Endothelial cell (in vitro differentiated cells): ENCODE data around the gene GRIN2A. TPM values are rescaled to one million over a fixed set of nuclear protein-coding genes. Genes with fewer than 3 reads are reported as not detected.

Experiments used
- DNase-seq: peaks from one replicate; pipeline ENCODE4 v3.0.0; 2021; ENCODE audit warnings: low spot score
- H3K27ac Mint-ChIP-seq: one replicate; pipeline ENCODE4 v1.8.0; 2021; ENCODE audit warnings: mixed read lengths, inconsistent platforms; ENCODE audit not compliant: unreplicated experiment
- H3K27me3 Mint-ChIP-seq: one replicate; pipeline ENCODE4 v1.8.0; 2021; ENCODE audit warnings: mild to moderate bottlenecking, moderate library complexity, mixed read lengths, inconsistent platforms; ENCODE audit not compliant: unreplicated experiment
- H3K36me3 Mint-ChIP-seq: one replicate; pipeline ENCODE4 v1.8.0; 2021; ENCODE audit warnings: mild to moderate bottlenecking, low read depth, mixed read lengths, inconsistent platforms; ENCODE audit not compliant: unreplicated experiment
- H3K4me1 Mint-ChIP-seq: one replicate; pipeline ENCODE4 v1.8.0; 2021; ENCODE audit warnings: mild to moderate bottlenecking, mixed read lengths, inconsistent platforms; ENCODE audit not compliant: unreplicated experiment
- H3K4me3 Mint-ChIP-seq: one replicate; pipeline ENCODE4 v1.8.0; 2021; ENCODE audit warnings: mild to moderate bottlenecking, mixed read lengths, inconsistent platforms; ENCODE audit not compliant: unreplicated experiment
- H3K9me3 Mint-ChIP-seq: one replicate; pipeline ENCODE4 v1.8.0; 2021; ENCODE audit warnings: mixed read lengths, inconsistent platforms; ENCODE audit not compliant: unreplicated experiment
- total RNA-seq: library from RNA; stranded (reverse); fragmentation: NEBNext Ultra II Directional; extraction: Animal tissue kit (Norgen Biotek cat#: 25700); gene quantifications from one replicate; pipeline ENCODE4 v1.2.1, GENCODE V29; 2021; ENCODE audit not compliant: unreplicated experiment
- TF ChIP-seq, protein P1 (sequence below): fragments of 200-600 bp; sonication (generic); IDR thresholded peaks from one replicate; pipeline ENCODE4 v1.5.0; 2021; ENCODE audit warnings: antibody characterized with exemption; ENCODE audit not compliant: unreplicated experiment

Gene GRIN2A
- total RNA-seq, 1 donor from 2014 or later, result 0.03 TPM

DNA sequence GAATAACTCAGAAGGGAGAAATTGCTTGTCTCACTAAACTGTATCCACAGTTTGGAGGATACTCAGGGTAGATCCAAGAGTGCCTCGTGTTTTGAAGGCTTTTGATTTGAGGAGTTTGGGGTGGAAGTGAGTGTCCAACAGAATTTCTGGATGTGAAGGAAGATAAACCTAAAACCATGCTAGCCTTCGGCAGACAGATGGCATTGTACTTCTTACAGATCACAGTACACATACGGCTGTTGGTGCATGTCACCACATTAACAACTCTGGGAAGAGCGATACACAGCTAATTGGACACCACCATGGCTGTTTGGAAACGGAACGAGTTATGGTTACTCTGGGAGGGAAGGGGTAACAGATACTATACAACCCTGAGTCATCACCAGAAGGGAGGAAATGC is 420.4 kb downstream of the GRIN2A start:
- Mint-ChIP-seq H3K27me3 (no peaks in the 10 kb centered on the region), H3K4me1 (peaks cover 9% of the 10 kb centered on the region), H3K36me3 (peaks cover 4% of the 10 kb centered on the region), H3K27ac (no peak overlapping the region), H3K9me3 (no peaks in the 10 kb centered on the region), H3K4me3 (no peak overlapping the region)
- no peak for DNase-seq
- TF ChIP-seq, protein P1, sequence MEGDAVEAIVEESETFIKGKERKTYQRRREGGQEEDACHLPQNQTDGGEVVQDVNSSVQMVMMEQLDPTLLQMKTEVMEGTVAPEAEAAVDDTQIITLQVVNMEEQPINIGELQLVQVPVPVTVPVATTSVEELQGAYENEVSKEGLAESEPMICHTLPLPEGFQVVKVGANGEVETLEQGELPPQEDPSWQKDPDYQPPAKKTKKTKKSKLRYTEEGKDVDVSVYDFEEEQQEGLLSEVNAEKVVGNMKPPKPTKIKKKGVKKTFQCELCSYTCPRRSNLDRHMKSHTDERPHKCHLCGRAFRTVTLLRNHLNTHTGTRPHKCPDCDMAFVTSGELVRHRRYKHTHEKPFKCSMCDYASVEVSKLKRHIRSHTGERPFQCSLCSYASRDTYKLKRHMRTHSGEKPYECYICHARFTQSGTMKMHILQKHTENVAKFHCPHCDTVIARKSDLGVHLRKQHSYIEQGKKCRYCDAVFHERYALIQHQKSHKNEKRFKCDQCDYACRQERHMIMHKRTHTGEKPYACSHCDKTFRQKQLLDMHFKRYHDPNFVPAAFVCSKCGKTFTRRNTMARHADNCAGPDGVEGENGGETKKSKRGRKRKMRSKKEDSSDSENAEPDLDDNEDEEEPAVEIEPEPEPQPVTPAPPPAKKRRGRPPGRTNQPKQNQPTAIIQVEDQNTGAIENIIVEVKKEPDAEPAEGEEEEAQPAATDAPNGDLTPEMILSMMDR, result no peak

DNA sequence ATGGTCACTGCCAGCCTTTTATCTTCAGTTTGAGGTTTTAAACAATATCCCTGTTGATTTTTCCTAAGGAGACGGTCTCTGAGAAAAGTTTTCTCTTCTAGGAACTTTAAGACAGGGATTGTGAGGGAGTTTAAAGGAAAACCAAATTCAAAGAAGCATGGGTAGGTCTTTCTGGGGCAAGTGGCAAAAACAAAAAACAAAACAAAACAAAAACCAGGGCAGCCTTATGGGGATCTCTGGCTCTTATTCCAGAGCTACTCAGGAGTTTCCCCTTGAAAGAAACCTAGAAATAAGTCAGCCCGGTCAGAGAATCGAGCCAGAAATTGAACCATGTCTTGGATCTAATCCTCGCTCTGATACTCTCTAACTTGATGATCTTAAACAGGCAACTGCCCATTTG is 424.5 kb downstream of the GRIN2A start:
- Mint-ChIP-seq H3K36me3 (no peaks in the 10 kb centered on the region), H3K27me3 (no peaks in the 10 kb centered on the region), H3K4me3 (no peak overlapping the region), H3K9me3 (no peaks in the 10 kb centered on the region), H3K27ac (no peak overlapping the region), H3K4me1 (peaks cover 15% of the 10 kb centered on the region)
- TF ChIP-seq, protein P1, result no peak
- no peak for DNase-seq

DNA sequence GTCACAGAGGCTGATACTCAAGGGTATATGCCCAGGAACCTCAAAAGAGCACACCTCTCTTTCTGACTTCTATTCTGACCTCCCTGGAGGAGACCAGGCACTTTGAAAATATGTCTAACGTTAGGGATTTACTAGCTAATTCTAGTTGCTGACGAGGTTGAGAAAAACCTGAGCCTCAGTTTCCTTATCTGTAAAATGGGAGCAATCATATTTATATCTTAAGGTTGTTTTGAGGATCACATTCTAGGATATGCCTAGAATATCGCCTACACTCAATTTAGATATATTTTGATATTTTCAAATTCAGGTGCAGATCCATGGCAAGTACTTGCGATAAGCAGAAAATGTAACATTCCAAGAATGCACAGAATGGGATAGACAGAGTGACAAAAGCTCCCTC is 425.8 kb downstream of the GRIN2A start:
- TF ChIP-seq, protein P1, result no peak
- H3K27ac Mint-ChIP-seq, result no peak overlapping the region
- no peaks in the 10 kb centered on the region for H3K36me3 Mint-ChIP-seq
- peaks cover 15% of the 10 kb centered on the region for H3K4me1 Mint-ChIP-seq
- no peaks in the 10 kb centered on the region for H3K27me3 Mint-ChIP-seq
- DNase-seq, result no peak
- H3K4me3 Mint-ChIP-seq, result no peak overlapping the region
- no peaks in the 10 kb centered on the region for H3K9me3 Mint-ChIP-seq

DNA sequence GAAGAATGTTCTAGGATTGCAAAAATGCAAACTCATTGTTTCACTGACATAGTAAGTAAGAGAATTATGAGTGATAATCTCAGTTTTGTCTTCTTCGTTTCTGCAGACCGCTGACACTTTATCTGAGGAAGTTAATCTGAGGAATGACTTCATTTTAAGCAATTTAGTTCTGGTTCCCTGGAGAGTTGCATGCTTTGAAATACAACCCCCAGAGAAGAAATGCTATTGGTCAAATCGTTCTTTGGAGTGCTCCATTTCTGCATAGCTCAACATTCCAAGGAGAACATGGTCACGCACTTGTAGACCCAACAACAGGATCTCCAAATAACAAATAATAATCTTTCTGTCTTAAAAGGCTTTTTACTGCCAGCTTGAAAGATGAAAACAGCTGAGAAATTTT is 427.1 kb downstream of the GRIN2A start:
- no peak for DNase-seq
- Mint-ChIP-seq H3K9me3 (no peaks in the 10 kb centered on the region), H3K36me3 (no peaks in the 10 kb centered on the region), H3K27me3 (peaks cover 1% of the 10 kb centered on the region), H3K4me1 (peaks cover 15% of the 10 kb centered on the region), H3K27ac (no peak overlapping the region), H3K4me3 (no peak overlapping the region)
- TF ChIP-seq, protein P1, result no peak

DNA sequence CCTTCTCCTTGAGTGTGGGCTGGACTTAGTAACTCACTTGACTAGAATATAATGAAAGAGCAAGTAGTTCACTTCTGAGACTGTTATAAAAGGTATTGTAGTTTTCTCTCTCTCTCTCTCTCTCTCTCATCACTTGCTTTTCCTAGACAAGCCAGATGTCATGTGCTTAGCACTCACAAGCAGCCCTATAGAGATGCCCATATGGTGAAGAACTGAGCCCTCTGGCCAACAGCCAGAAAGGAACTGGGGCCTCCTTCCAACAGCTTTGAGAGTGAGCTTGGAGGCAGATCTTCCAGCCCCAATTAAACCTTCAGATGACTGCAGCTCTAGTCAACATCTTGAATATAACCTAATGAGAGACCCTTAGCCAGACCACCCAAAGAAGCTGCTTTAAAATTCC is 440.5 kb downstream of the GRIN2A start:
- TF ChIP-seq, protein P1, result no peak
- DNase-seq, result no peak
- Mint-ChIP-seq H3K9me3 (no peaks in the 10 kb centered on the region), H3K27ac (no peak overlapping the region), H3K27me3 (no peaks in the 10 kb centered on the region), H3K4me3 (no peak overlapping the region), H3K4me1 (no peaks in the 10 kb centered on the region), H3K36me3 (no peaks in the 10 kb centered on the region)
